ENCODE measurements around the gene NCK1.
"Not testable (repeated sequence)": the region's sequence is repeated elsewhere in the genome, so short reads cannot be mapped to it uniquely, and the experiment has no call there.

The NCK1 gene

GRCh38 chr3:136987398-136987980, 125.5 kb downstream of the NCK1 start:
- DNase-seq (ENCODE audit: low read depth in 2 of 2), result not testable (repeated sequence)

DNA sequence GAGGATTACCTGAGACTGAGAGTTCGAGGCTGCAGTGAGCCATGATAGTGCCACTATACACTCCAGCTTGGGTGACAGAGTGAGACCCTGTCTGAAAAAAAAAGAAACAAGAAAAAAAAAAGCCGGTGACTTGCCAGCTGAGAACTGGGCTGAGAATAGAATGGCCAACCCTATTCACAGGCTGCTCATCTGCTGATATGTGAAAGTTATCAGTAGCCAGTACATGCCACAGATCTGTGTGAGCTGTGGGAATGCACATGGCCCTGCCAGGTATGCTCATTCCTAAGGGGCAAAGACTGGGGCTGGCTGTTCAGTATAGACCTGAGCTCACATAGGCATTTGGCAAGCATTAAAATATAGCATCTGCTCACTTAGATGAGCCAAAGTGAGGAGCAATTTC, 126.6 kb downstream of the NCK1 start:
- no peak for DNase-seq (ENCODE audit: low read depth in 2 of 2)

GRCh38 chr3:136989781-136990524, 127.9 kb downstream of the NCK1 start:
- no peak for DNase-seq (ENCODE audit: low read depth in 2 of 2)

DNA sequence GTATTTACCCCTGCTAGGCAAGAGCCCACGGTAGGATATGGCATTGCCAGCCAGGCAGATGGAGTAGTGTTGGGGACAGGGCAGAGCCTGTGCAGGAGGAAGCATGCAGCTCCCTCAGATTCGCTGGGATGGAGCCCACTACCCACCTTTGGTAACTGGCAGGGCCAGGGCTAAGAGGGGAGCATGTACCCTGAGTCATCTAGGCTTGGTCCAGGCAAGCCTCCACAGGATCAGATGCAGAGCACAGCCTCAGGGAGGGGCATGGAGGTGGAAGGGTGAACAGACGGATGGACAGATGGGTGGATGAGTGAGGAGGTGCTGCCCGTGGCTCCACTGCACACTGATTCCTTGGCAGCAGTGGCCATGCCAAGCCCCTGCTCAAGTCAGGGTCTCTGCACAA, 128.8 kb downstream of the NCK1 start:
- DNase-seq (ENCODE audit: low read depth in 2 of 2), result no peak

DNA sequence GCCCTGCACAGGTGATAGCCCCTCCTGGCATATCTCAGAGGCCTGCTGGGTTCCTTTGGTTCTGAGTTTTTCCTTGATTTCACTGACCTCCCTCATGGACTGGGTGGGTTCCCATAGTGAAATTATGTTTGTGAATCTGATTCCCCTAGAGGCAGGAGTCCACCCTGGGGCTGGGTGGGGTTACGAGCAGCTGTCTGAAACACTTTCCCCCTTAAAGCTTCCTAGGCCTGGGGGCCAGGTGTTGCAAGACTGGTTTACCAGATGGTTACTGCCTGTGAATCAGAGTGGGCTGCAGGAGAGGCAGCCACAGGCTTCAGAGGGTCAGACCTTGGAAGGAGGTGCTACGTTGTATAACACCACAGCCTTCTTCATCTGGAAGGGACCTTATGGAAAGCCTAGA, 130.1 kb downstream of the NCK1 start:
- DNase-seq (ENCODE audit: low read depth in 2 of 2), result no peak

DNA sequence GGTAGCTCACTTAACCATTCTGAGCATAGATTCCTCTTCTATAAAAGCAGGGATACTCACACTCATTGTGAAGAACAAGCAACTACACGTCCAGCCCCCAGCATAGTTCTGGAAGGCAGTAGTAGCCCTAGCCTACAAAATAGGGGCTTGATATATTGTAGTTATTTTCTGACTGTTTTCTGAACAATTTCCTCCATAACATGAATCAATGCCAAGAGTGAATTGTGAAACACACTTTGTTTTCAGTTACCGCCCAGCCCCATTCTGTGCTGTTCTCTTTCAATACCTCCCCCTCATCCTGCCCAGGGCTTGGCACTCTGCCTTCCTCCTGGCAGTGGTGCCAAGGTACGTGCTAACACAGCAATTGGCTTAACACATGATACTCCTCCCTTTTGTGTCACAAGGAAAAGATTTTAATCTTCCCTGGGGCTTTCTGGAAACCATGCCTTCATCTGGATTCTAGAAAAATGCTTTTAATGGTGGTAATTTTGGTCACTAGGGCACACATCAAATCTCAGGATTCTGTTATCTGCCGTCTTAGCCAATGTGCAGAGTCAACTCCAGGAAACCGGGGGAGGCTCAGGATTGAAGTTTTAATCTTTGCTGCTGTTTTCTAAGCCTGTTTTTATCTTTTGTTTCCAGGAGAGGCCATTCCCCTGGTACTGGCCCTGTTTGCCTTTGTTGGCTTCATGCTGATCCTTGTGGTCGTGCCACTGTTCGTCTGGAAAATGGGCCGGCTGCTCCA, 132.9 kb downstream of the NCK1 start:
- no peak for DNase-seq (ENCODE audit: low read depth in 2 of 2)

DNA sequence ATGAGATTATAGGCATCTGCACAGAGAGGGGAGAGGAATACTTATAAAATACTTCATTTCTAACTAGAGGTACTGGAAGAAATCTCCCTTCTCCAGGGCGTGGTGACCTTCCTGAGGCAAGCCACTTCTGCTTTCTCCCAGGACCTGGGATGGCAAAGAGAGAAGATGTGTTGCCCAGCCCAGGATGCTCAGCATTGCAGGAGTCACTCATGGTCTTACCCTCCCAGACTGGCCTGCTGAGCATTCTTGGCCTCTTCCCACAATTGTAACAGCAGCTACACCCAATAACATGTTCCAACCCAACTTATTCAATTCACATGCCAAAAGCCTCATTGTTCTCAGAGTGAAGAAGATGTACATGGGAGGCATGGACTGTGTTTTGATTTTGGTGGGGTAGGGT, 133.6 kb downstream of the NCK1 start:
- DNase-seq (ENCODE audit: low read depth in 2 of 2), result no peak

Measured in stimulated activated CD8-positive, alpha-beta memory T cell treated with anti-CD3 and anti-CD28 coated beads, Interleukin-2, amount 100 ng/mL, for 1 hour (primary cell).